H7 (cell line): ENCODE data around the gene IFT27. TPM values are rescaled to one million over a fixed set of nuclear protein-coding genes. Genes with fewer than 3 reads are reported as not detected.

Experiments
- DNase-seq: peaks from one replicate; pipeline ENCODE4 v3.0.0; 2012
- H3K27me3 ChIP-seq: 2 replicates; pipeline ENCODE4 v1.6.0; 2011; ENCODE audit warnings: mild to moderate bottlenecking, low read length; ENCODE audit not compliant: control insufficient read depth, insufficient read depth
- H3K36me3 ChIP-seq: replicated peaks from 2 replicates; pipeline ENCODE4 v1.5.1; 2011; ENCODE audit warnings: low read length; ENCODE audit not compliant: control insufficient read depth, insufficient read depth
- H3K4me3 ChIP-seq: 2 replicates; pipeline ENCODE4 v1.5.1; 2011; ENCODE audit warnings: low read depth, mild to moderate bottlenecking, control low read depth, low read length, moderate library complexity; ENCODE audit not compliant: insufficient read depth
- total RNA-seq: library from RNA; depleted of rRNA; stranded (reverse); fragments of >200 nt; shearing (Covaris generic); gene quantifications from 2 replicates; pipeline ENCODE4 v1.2.3, GENCODE V29; 2014; rRNA removed

IFT27 gene
- 20.2 and 30.1 TPM in 2 replicates for total RNA-seq

- Histone ChIP-seq H3K4me3 (peak within 1 kb of the TSS; percentile 74), H3K27me3 (peaks cover 6% of the 10 kb centered on the region), H3K36me3 (peaks cover 2% of the 10 kb centered on the region; the same call in 1 of the 2 replicates)
- peak; percentile 100 for DNase-seq
These were observed at the start of gene IFT27 for GRCh38 chr22:36775964-36776669. TSS of gene IFT27 (minus strand) at chr22:36776119. CDS start at chr22:36775707, 412 bp downstream.

- no peak overlapping the region for H3K4me3 ChIP-seq
- H3K36me3 ChIP-seq = no peaks in the 10 kb centered on the region
- no peak for DNase-seq
- peaks cover 4% of the 10 kb centered on the region; the same call in 1 of the 2 replicates for H3K27me3 ChIP-seq
These were observed 48.7 kb upstream of the IFT27 start for GRCh38 chr22:36824655-36825054.

- Histone ChIP-seq H3K27me3 (peaks cover 7% of the 10 kb centered on the region), H3K4me3 (no peak overlapping the region), H3K36me3 (no peaks in the 10 kb centered on the region)
- DNase-seq = peak; percentile 56
These were observed 47.4 kb upstream of the IFT27 start for GRCh38 chr22:36823186-36823839.

- Histone ChIP-seq H3K4me3 (no peak overlapping the region), H3K27me3 (peaks cover 14% of the 10 kb centered on the region), H3K36me3 (no peaks in the 10 kb centered on the region)
- peak; percentile 69 for DNase-seq
These were observed 46.7 kb upstream of the IFT27 start for GRCh38 chr22:36822581-36822980.

- H3K4me3 ChIP-seq = no peak overlapping the region
- H3K27me3 ChIP-seq = peaks cover 46% of the 10 kb centered on the region
- no peaks in the 10 kb centered on the region for H3K36me3 ChIP-seq
- DNase-seq = peak; percentile 77
These were observed 43.2 kb upstream of the IFT27 start for GRCh38 chr22:36819112-36819511.

GRCh38 chr22:36818010-36818642 lies 42.2 kb upstream of the IFT27 start:
- H3K27me3 ChIP-seq = peaks cover 46% of the 10 kb centered on the region

GRCh38 chr22:36817525-36817848 lies 41.6 kb upstream of the IFT27 start:
- Histone ChIP-seq H3K27me3 (peaks cover 46% of the 10 kb centered on the region), H3K4me3 (no peak overlapping the region), H3K36me3 (no peaks in the 10 kb centered on the region)
- DNase-seq = no peak

More at GRCh38 chr22:36818010-36818642, 42.2 kb upstream of the IFT27 start:
- no peak overlapping the region for H3K4me3 ChIP-seq
- no peaks in the 10 kb centered on the region for H3K36me3 ChIP-seq
- peak; percentile 37 for DNase-seq

- Histone ChIP-seq H3K27me3 (peaks cover 46% of the 10 kb centered on the region), H3K36me3 (no peaks in the 10 kb centered on the region), H3K4me3 (peak within 1 kb of the TSS; percentile 52)
- DNase-seq = peak; percentile 90
These were observed 41.0 kb upstream of the IFT27 start, which contains the start of gene PVALB for GRCh38 chr22:36816636-36817524. TSS of gene PVALB (minus strand) at chr22:36817035. CDS start at chr22:36817005, 30 bp downstream.

- Histone ChIP-seq H3K4me3 (peak overlapping the region; percentile 52), H3K27me3 (peaks cover 46% of the 10 kb centered on the region), H3K36me3 (no peaks in the 10 kb centered on the region)
- peak; percentile 81 for DNase-seq
These were observed 40.4 kb upstream of the IFT27 start for GRCh38 chr22:36816339-36816635.

- no peaks in the 10 kb centered on the region for H3K36me3 ChIP-seq
- H3K4me3 ChIP-seq = peak overlapping the region; percentile 52
- peaks cover 45% of the 10 kb centered on the region for H3K27me3 ChIP-seq
- peak; percentile 39 for DNase-seq
These were observed 39.8 kb upstream of the IFT27 start for GRCh38 chr22:36815558-36816338.

- peaks cover 42% of the 10 kb centered on the region for H3K27me3 ChIP-seq
- peak; percentile 48 for DNase-seq
- H3K4me3 ChIP-seq = no peak overlapping the region
- no peaks in the 10 kb centered on the region for H3K36me3 ChIP-seq
These were observed 38.9 kb upstream of the IFT27 start for GRCh38 chr22:36814801-36815200.

- DNase-seq = no peak
- H3K36me3 ChIP-seq = no peaks in the 10 kb centered on the region
- no peak overlapping the region for H3K4me3 ChIP-seq
- H3K27me3 ChIP-seq = peaks cover 19% of the 10 kb centered on the region
These were observed 35.3 kb upstream of the IFT27 start for GRCh38 chr22:36811094-36811800.

- H3K27me3 ChIP-seq = peaks cover under 1% of the 10 kb centered on the region
These were observed 33.4 kb upstream of the IFT27 start for GRCh38 chr22:36809351-36809750.

More at GRCh38 chr22:36809351-36809750, 33.4 kb upstream of the IFT27 start:
- Histone ChIP-seq H3K36me3 (no peaks in the 10 kb centered on the region), H3K4me3 (no peak overlapping the region)
- no peak for DNase-seq
